ENCODE data around the gene AKR1A1.

DNA sequence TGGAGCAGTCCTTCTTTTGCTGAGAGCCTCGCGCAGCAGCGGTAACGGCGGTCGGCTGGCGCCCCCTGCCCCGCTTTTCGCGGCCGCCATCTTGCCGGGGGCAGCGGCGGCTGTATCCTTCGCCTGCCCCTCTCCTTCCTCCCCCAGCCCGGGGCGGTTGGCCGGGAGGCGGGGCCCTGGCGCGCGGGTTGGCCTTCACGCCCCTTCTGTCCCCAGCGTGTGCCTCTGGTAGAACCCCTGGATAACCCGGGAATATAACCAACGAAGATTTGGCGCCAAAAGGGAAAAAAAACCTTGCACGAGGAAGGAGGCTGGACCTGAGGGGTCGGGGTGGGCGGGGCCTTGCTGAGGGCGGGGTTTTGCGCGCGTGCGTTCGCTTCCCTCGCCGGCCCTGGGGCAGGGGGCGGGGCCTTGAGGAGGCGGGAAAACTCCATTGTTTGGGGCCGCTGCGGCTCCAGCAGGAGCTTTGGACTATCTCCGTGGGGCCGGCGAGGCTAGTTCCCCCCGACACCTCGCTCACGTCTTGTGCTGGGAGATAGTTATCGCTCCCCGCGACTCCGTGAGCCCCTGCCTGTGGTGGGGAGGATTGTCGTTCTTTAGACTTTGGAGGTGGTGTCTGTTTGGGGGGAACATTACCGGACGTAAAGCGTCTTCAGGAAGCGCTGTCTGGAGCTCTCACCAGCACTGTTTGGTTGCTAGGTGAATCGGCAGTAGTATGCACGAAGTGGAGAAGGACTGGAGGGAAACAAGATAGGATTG is 33.9 kb downstream of the AKR1A1 start:
- TF ChIP-seq, protein P1, sequence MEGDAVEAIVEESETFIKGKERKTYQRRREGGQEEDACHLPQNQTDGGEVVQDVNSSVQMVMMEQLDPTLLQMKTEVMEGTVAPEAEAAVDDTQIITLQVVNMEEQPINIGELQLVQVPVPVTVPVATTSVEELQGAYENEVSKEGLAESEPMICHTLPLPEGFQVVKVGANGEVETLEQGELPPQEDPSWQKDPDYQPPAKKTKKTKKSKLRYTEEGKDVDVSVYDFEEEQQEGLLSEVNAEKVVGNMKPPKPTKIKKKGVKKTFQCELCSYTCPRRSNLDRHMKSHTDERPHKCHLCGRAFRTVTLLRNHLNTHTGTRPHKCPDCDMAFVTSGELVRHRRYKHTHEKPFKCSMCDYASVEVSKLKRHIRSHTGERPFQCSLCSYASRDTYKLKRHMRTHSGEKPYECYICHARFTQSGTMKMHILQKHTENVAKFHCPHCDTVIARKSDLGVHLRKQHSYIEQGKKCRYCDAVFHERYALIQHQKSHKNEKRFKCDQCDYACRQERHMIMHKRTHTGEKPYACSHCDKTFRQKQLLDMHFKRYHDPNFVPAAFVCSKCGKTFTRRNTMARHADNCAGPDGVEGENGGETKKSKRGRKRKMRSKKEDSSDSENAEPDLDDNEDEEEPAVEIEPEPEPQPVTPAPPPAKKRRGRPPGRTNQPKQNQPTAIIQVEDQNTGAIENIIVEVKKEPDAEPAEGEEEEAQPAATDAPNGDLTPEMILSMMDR (IDR thresholded peaks at IDR 0.05; ENCODE audit: poor library complexity): no peak
- TF ChIP-seq EZH2phosphoT487 (IDR thresholded peaks at IDR 0.05; ENCODE audit: low read depth, severe bottlenecking, unreplicated experiment): no peak

Data from hepatocyte (in vitro differentiated cells).